Effector CD4-positive, alpha-beta T cell (primary cell): Measurements from ENCODE around the gene TTC9B.

Source experiments
- DNase-seq: peaks from one replicate; pipeline ENCODE4 v3.0.0-alpha.2; 2020

TTC9B gene

GRCh38 chr19:40247735-40248262, 29.6 kb upstream of the TTC9B start:
- no peak for DNase-seq

- DNase-seq: no peak
Observed at GRCh38 chr19:40247178-40247577, 29.0 kb upstream of the TTC9B start.

- no peak for DNase-seq
Observed at GRCh38 chr19:40246292-40247073, 28.3 kb upstream of the TTC9B start.

GRCh38 chr19:40245506-40246128, 27.4 kb upstream of the TTC9B start:
- DNase-seq: no peak

GRCh38 chr19:40244579-40245317, 26.6 kb upstream of the TTC9B start:
- DNase-seq: no peak

- DNase-seq: no peak
Observed at GRCh38 chr19:40243181-40243580, 25.0 kb upstream of the TTC9B start.

GRCh38 chr19:40242480-40242879, 24.3 kb upstream of the TTC9B start:
- no peak for DNase-seq

- DNase-seq: no peak
Observed at GRCh38 chr19:40241809-40242384, 23.7 kb upstream of the TTC9B start.

GRCh38 chr19:40241125-40241808, 23.1 kb upstream of the TTC9B start:
- no peak for DNase-seq

- DNase-seq: no peak
Observed at GRCh38 chr19:40240332-40240731, 22.1 kb upstream of the TTC9B start.

- no peak for DNase-seq
Observed at GRCh38 chr19:40239415-40240226, 21.4 kb upstream of the TTC9B start.

- no peak for DNase-seq
Observed at GRCh38 chr19:40238775-40239174, 20.6 kb upstream of the TTC9B start.

- DNase-seq: no peak
Observed at GRCh38 chr19:40237791-40238190, 19.6 kb upstream of the TTC9B start.

GRCh38 chr19:40236366-40236765, 18.2 kb upstream of the TTC9B start:
- no peak for DNase-seq

- no peak for DNase-seq
Observed at GRCh38 chr19:40236026-40236355, 17.8 kb upstream of the TTC9B start.

GRCh38 chr19:40235238-40236025, 17.2 kb upstream of the TTC9B start:
- no peak for DNase-seq

- DNase-seq: no peak
Observed at GRCh38 chr19:40234429-40235237, 16.4 kb upstream of the TTC9B start.

- DNase-seq: no peak
Observed at GRCh38 chr19:40233811-40234389, 15.7 kb upstream of the TTC9B start.

- DNase-seq: no peak
Observed at GRCh38 chr19:40232949-40233810, 15.0 kb upstream of the TTC9B start.
